ENCODE measurements around the gene SPINT3. TPM values are rescaled to one million over a fixed set of nuclear protein-coding genes. Genes with fewer than 3 reads are reported as not detected.

SPINT3 gene
- total RNA-seq, 2 experiments from 2014 or later = not detected

DNA sequence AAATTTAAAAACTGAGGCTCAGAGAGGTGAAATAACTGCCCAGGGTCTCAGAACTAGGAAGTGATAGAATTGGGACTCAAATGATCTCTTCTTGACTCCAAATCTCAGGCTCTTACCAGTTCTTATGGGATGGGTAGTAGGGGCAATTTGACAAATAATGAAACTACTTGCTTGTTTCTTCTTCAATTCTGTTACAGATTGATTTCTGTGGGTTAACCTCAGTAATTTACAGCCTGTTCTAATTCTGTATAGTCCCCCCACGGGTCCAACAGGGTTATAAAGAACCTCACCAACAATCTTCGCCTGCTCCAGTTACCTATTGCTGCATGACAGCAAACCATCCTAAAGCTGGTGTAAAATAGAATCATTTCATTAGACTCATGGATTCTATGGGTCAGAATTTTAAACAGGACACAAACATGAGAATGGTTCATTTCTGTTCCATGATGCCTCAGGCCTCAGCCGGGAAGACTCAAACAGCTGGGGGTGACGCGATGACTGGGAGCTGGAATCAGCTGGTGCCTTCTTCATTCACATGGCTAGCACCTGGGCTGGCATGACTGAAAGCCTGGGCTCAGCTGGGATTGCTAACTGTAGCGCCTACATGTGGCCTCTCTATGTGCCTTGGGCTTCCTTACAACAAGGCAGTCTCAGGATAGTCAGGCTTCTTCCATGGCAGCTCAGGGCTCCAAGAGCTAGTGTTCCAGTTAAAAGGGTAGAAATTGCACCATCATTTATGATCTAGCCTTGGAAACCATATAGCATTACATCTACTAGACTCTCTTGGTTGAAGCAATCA lies 52.5 kb downstream of the SPINT3 start:
- Histone ChIP-seq H3K36me3 (ENCODE audit: insufficient read depth, low read length) (no peaks in the 10 kb centered on the region), H3K27ac (ENCODE audit: low read depth in 1 of 2, low read length in 2 of 2) (no peak overlapping the region), H3K4me3 (ENCODE audit: low read length) (no peak overlapping the region), H3K27me3 (ENCODE audit: control insufficient read depth in 1 of 2, insufficient read depth in 2 of 2, low read length in 2 of 2) (peaks cover 10 to 21% of the 10 kb centered on the region in 2 experiments), H3K4me1 (ENCODE audit: insufficient read depth, low read length) (no peaks in the 10 kb centered on the region), H3K9me3 (ENCODE audit: control insufficient read depth in 1 of 2, insufficient read depth in 1 of 2, low read length in 2 of 2) (no peaks in the 10 kb centered on the region)
- Mint-ChIP-seq H3K4me3 (no peak overlapping the region), H3K9me3 (no peaks in the 10 kb centered on the region), H3K36me3 (ENCODE audit: low read depth) (no peaks in the 10 kb centered on the region), H3K27ac (no peak overlapping the region), H3K4me1 (ENCODE audit: low read depth) (no peaks in the 10 kb centered on the region), H3K27me3 (no peaks in the 10 kb centered on the region)
- no peak for ATAC-seq (ENCODE audit: poor library complexity)
- DNase-seq = no peak
- ChIA-PET POLR2A (no interaction called here), CTCF (no interaction called here)
- TF ChIP-seq, protein P1, sequence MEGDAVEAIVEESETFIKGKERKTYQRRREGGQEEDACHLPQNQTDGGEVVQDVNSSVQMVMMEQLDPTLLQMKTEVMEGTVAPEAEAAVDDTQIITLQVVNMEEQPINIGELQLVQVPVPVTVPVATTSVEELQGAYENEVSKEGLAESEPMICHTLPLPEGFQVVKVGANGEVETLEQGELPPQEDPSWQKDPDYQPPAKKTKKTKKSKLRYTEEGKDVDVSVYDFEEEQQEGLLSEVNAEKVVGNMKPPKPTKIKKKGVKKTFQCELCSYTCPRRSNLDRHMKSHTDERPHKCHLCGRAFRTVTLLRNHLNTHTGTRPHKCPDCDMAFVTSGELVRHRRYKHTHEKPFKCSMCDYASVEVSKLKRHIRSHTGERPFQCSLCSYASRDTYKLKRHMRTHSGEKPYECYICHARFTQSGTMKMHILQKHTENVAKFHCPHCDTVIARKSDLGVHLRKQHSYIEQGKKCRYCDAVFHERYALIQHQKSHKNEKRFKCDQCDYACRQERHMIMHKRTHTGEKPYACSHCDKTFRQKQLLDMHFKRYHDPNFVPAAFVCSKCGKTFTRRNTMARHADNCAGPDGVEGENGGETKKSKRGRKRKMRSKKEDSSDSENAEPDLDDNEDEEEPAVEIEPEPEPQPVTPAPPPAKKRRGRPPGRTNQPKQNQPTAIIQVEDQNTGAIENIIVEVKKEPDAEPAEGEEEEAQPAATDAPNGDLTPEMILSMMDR (IDR thresholded peaks at IDR 0.05) = no peak
- intact Hi-C loops (cut with DNase I, micrococcal nuclease) = no loop called here

Other genes with a start within 250 kb of the SPINT3 start
- gene RBPJL, start 208.8 kb downstream of the SPINT3 start, total RNA-seq = not detected
- gene MATN4, start 207.3 kb downstream of the SPINT3 start, total RNA-seq = not detected
- 1 to 10 TPM; 1.0 to 1.1 TPM for gene SDC4, start 167.2 kb downstream of the SPINT3 start, total RNA-seq
- gene SYS1, start 152.5 kb downstream of the SPINT3 start, total RNA-seq = 100 to 1,000 TPM in 1 of 2 experiments, 10 to 100 TPM in 1; 94.8 to 107 TPM
- under 1 TPM in 1 of 2 experiments, not detected in 1; 0.36 TPM for gene TP53TG5, start 137.3 kb downstream of the SPINT3 start, total RNA-seq
- gene DBNDD2, start 107.3 kb downstream of the SPINT3 start, total RNA-seq = 10 to 100 TPM; 13.2 to 15.7 TPM
- gene PIGT, start 99.5 kb downstream of the SPINT3 start, total RNA-seq = 100 to 1,000 TPM; 157 to 163 TPM
- not detected for gene WFDC2, start 45.9 kb downstream of the SPINT3 start, total RNA-seq
- gene WFDC6, start 23.9 kb upstream of the SPINT3 start, total RNA-seq = not detected
- gene EPPIN, start 31.8 kb upstream of the SPINT3 start, total RNA-seq = not detected
- not detected for gene WFDC8, start 63.7 kb upstream of the SPINT3 start, total RNA-seq
- not detected for gene WFDC10A, start 114.1 kb upstream of the SPINT3 start, total RNA-seq
- gene WFDC9, start 115.7 kb upstream of the SPINT3 start, total RNA-seq = not detected
- gene WFDC11, start 154.6 kb upstream of the SPINT3 start, total RNA-seq = not detected
- gene WFDC13, start 186.4 kb upstream of the SPINT3 start, total RNA-seq = not detected
- not detected for gene WFDC10B, start 189.4 kb upstream of the SPINT3 start, total RNA-seq
- gene SPINT4, start 206.7 kb upstream of the SPINT3 start, total RNA-seq = not detected

Data from CD4-positive, alpha-beta T cell (primary cell).